Nephron (organoid): Measurements from ENCODE around the gene OTOG.

Experiments used
- H3K27ac Mint-ChIP-seq, 3 experiments: 2 replicates each; pipeline ENCODE4 v1.8.0; 2020; ENCODE audit warnings: mixed read lengths in 3 of 3, mild to moderate bottlenecking in 2 of 3, moderate library complexity in 1 of 3
- H3K27me3 Mint-ChIP-seq: 2 replicates; pipeline ENCODE4 v1.8.0; 2021; ENCODE audit warnings: low read depth, mild to moderate bottlenecking, moderate library complexity, mixed read lengths
- H3K36me3 Mint-ChIP-seq: 2 replicates; pipeline ENCODE4 v1.8.0; 2020; ENCODE audit warnings: low read depth, mixed read lengths
- H3K4me1 Mint-ChIP-seq: 2 replicates; pipeline ENCODE4 v1.8.0; 2020; ENCODE audit warnings: mixed read lengths
- H3K4me3 Mint-ChIP-seq, 3 experiments: 2 replicates each; pipeline ENCODE4 v1.8.0; 2020; ENCODE audit warnings: mild to moderate bottlenecking in 3 of 3, mixed read lengths in 3 of 3, moderate library complexity in 2 of 3
- H3K9me3 Mint-ChIP-seq: 2 replicates; pipeline ENCODE4 v1.8.0; 2020; ENCODE audit warnings: mixed read lengths
- TF ChIP-seq, protein P1 (sequence below), 3 experiments: fragments of 200-600 bp; sonication (generic); IDR thresholded peaks; one replicate each; pipeline ENCODE4 v1.5.0; 2021; ENCODE audit warnings: antibody characterized with exemption in 3 of 3; ENCODE audit not compliant: unreplicated experiment in 3 of 3

The OTOG gene

DNA sequence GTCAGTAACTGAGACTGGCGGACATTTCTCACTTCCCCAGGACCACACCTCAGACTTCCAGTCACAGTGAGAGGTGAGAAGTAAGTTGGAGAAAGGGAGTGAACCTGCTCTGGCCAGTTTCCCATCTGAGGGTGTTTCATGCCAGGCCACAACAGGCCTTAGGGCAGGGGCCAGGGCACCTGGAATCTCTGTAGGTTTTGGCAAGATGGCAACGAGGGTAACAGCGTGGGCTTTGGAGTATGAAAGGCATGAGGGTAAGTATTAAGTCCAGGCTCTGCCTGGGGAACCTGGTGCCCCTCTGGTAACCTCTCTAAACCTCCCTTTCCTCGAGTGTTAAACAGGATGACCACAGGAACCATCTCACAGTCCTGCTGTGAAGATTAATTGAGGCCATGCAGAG is 41.9 kb upstream of the OTOG start:
- Mint-ChIP-seq H3K4me3 (no peak overlapping the region), H3K9me3 (no peaks in the 10 kb centered on the region)
- TF ChIP-seq, protein P1, sequence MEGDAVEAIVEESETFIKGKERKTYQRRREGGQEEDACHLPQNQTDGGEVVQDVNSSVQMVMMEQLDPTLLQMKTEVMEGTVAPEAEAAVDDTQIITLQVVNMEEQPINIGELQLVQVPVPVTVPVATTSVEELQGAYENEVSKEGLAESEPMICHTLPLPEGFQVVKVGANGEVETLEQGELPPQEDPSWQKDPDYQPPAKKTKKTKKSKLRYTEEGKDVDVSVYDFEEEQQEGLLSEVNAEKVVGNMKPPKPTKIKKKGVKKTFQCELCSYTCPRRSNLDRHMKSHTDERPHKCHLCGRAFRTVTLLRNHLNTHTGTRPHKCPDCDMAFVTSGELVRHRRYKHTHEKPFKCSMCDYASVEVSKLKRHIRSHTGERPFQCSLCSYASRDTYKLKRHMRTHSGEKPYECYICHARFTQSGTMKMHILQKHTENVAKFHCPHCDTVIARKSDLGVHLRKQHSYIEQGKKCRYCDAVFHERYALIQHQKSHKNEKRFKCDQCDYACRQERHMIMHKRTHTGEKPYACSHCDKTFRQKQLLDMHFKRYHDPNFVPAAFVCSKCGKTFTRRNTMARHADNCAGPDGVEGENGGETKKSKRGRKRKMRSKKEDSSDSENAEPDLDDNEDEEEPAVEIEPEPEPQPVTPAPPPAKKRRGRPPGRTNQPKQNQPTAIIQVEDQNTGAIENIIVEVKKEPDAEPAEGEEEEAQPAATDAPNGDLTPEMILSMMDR (IDR thresholded peaks at IDR 0.05; ENCODE audit: unreplicated experiment in 3 of 3): no peak

DNA sequence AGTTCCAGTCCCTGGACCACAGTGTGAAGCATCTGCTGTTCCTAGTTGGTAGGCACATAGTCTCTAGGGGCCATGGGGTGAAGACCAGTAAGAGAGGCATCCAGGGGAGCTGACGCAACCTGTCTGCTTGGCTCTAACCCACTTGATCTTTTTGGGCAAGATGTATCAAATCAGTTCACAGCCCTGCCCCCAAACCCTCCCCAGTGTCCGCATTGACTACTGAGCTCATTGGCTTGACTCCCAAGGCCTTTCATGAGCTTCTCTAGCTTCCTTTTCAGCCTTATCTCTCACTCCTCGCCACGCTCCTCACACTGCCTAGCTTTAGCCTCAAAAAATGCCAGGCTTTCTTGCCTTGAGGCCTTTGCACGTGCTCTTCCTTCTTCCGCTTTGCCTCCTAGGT is 40.7 kb upstream of the OTOG start:
- TF ChIP-seq, protein P1 (IDR thresholded peaks at IDR 0.05; ENCODE audit: unreplicated experiment in 3 of 3): no peak
- Mint-ChIP-seq H3K4me3 (no peak overlapping the region), H3K36me3 (no peaks in the 10 kb centered on the region), H3K9me3 (no peaks in the 10 kb centered on the region), H3K4me1 (peaks cover 33% of the 10 kb centered on the region), H3K27me3 (peaks cover 14% of the 10 kb centered on the region), H3K27ac (no peak overlapping the region)

More for the DNA sequence above, 41.9 kb upstream of the OTOG start:
- Mint-ChIP-seq H3K27me3 (peaks cover 14% of the 10 kb centered on the region), H3K36me3 (no peaks in the 10 kb centered on the region), H3K4me1 (peaks cover 26% of the 10 kb centered on the region), H3K27ac (no peak overlapping the region)

DNA sequence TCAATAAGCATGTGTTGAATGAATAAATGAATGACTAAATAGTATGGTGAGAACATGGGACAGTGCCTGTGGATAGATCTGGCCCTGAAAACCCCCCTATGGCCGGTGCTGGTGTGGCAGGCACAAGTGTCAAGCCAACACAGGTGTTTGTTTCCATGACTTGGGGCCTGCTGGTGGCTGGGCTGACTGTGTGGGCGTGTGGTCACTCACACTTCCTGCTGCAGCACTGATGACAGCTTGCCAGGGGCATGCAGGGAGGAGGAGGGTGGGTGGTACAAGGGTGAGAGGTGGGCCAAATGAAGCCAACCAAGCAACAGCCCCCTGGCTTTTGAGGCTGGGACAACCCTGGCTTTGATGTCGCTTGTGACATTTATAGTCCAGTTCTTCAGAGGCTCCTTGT is 40.1 kb upstream of the OTOG start:
- H3K4me1 Mint-ChIP-seq: peaks cover 36% of the 10 kb centered on the region
- H3K27ac Mint-ChIP-seq: no peak overlapping the region
- peaks cover 11% of the 10 kb centered on the region for H3K27me3 Mint-ChIP-seq
- no peak overlapping the region for H3K4me3 Mint-ChIP-seq
- TF ChIP-seq, protein P1 (IDR thresholded peaks at IDR 0.05; ENCODE audit: unreplicated experiment in 3 of 3): no peak
- H3K36me3 Mint-ChIP-seq: no peaks in the 10 kb centered on the region
- H3K9me3 Mint-ChIP-seq: no peaks in the 10 kb centered on the region

DNA sequence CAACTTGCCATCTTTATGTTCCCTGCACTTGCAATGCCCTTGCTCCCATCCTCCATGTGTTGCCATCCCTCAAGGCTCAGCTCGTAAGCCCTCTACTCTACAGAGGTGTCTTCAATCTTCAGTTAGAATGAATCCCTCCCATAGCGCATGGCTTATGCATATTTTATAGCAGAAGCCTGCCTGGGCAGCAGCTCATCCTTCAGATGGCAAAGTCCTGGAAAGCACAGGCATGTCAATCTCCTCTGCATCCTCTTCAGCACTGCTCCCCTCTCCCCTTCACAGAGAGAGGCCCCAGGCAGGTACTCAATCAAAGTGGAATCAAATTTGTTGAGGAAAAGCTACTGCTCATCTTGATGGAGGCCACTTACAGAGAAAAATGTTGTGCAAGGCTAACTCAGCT is 39.3 kb upstream of the OTOG start:
- H3K36me3 Mint-ChIP-seq: no peaks in the 10 kb centered on the region
- TF ChIP-seq, protein P1 (IDR thresholded peaks at IDR 0.05; ENCODE audit: unreplicated experiment in 3 of 3): no peak
- H3K27ac Mint-ChIP-seq: peak overlapping the region in 1 of 3 experiments; percentile 14
- no peak overlapping the region for H3K4me3 Mint-ChIP-seq
- peaks cover 39% of the 10 kb centered on the region for H3K4me1 Mint-ChIP-seq
- H3K27me3 Mint-ChIP-seq: peaks cover 15% of the 10 kb centered on the region
- no peaks in the 10 kb centered on the region for H3K9me3 Mint-ChIP-seq

DNA sequence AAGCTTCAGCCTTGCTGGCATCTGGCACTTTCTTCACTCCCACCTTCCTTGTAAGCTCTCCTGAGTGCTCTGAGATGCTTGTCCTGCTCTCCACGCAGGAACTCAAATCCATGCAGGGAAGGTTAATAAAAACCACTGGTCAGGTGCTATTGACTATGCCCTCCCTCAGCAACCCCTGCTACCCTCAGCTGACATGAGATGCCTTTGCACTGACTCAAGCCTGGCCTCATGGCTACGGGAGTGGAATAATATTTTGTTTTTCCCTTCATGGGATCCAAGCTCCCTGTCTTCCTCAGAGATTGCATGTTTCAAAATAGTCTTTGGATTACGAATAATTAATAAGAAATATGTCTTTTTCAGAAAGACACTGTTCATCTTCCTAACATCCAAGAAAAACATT is 38.8 kb upstream of the OTOG start:
- Mint-ChIP-seq H3K4me3 (no peak overlapping the region), H3K4me1 (peaks cover 42% of the 10 kb centered on the region), H3K9me3 (no peaks in the 10 kb centered on the region), H3K36me3 (no peaks in the 10 kb centered on the region), H3K27me3 (peaks cover 19% of the 10 kb centered on the region), H3K27ac (peak overlapping the region in 2 of 3 experiments; percentile 31 to 82)
- TF ChIP-seq, protein P1 (IDR thresholded peaks at IDR 0.05; ENCODE audit: unreplicated experiment in 3 of 3): no peak

DNA sequence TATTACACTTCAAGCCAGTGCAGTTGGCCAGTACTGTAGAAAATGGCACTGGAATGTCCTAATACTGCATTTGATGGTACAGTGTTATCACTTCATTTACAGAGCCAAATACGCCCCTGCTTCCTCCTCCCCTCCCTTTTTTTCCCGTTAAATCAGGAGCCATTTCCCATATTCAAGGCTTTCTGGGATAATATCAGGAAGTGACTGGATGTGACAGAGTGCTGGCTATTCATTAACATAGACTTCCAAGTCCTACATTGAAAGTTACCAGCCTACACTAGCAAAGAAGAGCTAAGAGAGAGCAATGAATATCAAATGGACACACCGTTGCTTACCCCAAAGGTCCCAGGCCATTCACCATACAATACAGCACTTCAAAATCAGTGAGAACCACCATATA is 38.3 kb upstream of the OTOG start:
- Mint-ChIP-seq H3K27ac (peak overlapping the region; percentile 31 to 42 (median 34)), H3K4me1 (peaks cover 47% of the 10 kb centered on the region), H3K4me3 (no peak overlapping the region), H3K9me3 (no peaks in the 10 kb centered on the region), H3K36me3 (no peaks in the 10 kb centered on the region), H3K27me3 (peaks cover 23% of the 10 kb centered on the region)
- TF ChIP-seq, protein P1 (IDR thresholded peaks at IDR 0.05; ENCODE audit: unreplicated experiment in 3 of 3): no peak
